HG02870 (cell line): ENCODE results near the gene UBE2J2.

Experiments used
- ATAC-seq: cut with Tn5 transposase; IDR thresholded peaks from one replicate; pipeline ENCODE4 v1.9.1; 2021; ENCODE audit warnings: mild to moderate bottlenecking, moderate library complexity; ENCODE audit not compliant: unreplicated experiment

The UBE2J2 gene

DNA sequence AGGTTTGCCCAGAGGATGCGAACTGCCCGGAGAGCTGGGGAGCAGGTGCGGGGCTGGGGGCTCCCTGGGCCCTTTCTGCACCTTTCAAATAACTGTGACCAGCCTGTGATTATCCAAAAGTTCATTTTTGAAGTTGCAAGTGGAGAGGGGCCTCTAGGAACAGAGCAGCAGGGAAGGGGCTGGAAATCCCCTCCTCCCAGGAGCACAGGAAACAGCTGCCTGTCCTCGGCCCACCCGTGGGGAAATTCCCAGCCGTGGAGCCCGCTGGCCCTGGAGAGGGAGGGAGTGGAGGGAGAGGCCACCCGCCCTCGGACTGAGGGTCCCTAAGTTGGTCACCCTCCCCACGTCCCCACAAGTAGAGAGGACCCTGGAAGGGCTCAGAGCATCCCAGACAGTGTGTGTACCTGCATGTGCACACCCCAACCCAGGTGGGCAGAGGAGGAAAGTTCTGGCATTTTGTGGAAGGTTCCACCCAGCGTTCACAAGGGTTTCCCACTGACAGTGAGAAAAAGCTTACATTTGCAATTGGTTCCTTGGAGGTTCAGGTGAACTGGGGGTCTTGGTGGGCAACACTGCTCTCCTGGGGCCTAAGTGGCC lies 58.5 kb downstream of the UBE2J2 start:
- ATAC-seq = no peak

DNA sequence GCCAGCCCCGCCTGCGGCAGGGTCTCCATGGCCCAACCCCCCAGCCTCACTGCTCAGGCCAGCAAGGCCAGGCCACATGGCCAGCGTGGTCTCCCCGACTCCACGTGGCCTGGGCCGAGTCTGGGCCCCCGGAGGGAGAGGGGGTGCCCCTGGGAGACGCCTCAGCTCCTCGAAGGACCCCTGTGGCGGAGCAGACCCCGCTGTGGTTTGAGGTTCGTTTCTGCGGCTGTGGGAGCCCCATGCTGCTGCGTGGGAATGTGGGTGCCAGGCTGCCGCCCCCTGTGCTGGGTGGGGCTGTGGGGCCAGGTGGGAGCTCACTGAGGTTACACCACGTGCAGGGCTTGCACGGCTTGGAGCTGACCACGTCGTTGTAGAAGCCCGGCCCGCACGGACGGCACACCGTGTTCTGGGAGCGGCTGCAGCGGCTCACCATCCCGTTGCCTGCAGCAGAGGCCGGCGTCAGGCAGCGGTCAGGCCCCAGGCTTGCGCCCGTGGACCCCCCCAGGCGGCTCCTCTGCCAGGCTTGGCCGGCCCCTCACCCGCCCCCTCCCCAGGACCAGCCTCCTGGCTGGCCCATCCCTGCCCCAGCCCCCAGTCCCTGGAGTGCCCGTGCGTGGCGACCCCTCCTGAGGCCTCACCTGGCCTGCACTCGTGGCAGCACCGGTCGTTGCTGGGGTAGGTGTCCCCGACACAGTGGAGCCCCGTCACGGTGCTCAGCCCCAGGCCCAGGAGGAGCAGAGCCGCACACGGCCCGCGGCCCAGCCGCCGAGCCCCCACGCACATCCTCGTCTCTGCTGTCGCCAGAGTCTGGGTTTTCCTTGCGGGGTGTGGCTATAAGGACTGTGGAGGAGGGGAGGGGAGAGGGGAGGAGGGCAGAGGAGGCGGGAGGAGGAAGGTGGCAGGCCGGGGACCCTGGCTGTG lies 60.0 kb downstream of the UBE2J2 start, which contains the start of gene TNFRSF4:
TNFRSF4 (minus strand) TSS at position 809 of the 921 bp plus-strand sequence; CDS start at position 783, 26 bp downstream.
- ATAC-seq = no peak

DNA sequence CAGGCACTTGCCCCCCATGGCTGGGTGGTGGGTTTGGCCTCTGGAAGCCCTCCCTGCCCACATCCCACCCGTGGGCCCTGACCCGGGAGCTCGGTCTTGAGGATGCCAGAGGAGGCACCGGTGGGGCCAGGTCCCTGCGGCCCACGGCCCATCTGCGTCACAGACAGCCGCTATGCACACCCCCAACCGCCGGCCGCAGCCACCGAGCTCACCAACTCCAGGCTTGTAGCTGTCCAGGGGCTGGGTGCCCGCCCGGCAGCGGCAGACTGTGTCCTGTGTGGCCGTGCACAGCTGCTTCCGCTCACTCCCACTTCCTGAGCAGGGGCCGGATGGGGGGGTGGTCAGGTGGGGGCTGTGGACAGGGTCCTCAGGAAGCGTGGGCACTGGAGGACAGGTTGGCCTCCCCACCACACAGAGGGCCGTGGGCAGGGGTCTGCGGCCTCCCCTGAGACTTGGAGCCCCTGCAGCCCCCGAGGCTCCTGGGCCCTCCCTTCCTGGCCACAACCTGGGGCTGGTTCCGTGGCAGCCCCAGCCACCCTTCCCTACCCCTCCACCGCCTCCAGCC lies 60.8 kb downstream of the UBE2J2 start:
- no peak for ATAC-seq

DNA sequence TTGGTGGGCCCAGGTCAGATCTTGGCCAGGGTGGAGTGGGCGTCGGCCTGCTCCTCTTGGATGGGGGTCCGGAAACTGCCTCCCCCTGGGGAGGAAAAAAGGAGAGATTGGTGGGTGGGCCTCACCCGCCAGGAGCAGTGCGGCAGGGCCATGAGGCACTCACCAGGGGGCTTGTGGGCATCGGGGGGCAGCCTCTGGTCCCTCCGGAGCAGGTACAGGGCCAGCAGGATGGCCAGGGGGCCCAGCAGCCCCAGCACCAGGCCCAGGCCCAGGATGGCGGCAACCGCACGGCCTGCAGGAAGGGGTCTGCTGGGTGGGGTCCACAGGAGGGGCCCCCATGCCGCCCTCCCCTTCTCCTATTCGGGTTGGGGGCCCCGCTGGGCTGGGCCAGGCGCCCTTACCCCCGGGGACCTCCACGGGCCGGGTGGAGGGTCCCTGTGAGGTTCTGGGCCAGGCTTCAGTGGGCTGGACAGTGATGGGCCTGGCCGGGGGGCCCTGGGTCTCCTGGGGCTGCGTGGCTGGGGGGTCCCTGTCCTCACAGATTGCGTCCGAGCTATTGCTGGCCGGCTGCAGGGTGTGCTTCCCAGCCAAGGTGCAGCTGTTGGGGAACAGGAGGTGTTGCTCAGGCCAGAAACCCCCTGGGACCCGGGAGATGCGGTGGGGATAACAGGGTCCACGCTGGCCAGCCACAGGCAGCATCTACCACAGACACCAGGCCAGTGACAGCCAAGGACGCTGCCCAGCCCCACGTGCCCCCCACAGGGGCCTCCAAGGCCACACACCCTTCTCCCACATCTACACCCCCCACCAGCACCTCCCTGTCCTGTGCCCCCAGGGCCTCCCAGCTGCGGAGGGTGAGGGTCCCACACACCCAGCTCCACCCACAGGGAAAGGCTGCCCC lies 61.9 kb downstream of the UBE2J2 start:
- no peak for ATAC-seq

DNA sequence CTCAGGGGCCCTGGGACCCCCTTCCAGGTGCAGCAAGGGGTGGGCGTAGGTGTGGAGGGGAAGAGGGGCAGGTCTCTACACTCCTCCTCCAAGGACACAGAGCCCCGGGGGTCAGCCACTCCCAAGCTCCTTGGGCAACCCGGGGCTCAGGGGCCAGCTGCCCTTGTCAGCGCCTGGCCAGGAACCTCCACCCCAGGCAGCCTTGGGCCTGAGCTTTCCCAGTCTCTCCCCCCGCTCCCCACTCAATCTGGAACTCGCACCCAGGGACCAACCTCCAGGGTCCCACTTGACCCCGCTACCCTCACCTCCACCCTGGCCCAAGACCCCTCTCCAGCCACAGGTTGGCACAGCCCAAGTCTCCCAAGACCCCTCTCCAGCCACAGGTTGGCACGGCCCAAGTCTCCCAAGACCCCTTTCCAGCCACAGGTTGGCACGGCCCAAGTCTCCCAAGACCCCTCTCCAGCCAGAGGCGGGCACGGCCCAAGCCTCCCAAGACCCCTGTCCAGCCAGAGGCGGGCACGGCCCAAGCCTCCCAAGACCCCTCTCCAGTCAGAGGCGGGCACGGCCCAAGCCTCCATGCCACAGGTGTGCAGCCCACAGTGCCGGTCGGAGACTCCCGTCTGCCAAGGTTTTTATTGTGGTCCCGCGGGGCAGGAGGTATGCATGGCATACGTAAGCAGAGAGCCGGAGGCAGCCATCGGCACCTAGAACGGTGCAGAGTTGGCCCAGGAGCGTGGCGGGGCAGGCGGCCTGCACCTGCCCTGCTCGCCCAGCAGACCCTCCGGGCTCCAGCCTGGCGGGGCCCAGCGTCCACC lies 62.7 kb downstream of the UBE2J2 start:
- ATAC-seq = no peak

DNA sequence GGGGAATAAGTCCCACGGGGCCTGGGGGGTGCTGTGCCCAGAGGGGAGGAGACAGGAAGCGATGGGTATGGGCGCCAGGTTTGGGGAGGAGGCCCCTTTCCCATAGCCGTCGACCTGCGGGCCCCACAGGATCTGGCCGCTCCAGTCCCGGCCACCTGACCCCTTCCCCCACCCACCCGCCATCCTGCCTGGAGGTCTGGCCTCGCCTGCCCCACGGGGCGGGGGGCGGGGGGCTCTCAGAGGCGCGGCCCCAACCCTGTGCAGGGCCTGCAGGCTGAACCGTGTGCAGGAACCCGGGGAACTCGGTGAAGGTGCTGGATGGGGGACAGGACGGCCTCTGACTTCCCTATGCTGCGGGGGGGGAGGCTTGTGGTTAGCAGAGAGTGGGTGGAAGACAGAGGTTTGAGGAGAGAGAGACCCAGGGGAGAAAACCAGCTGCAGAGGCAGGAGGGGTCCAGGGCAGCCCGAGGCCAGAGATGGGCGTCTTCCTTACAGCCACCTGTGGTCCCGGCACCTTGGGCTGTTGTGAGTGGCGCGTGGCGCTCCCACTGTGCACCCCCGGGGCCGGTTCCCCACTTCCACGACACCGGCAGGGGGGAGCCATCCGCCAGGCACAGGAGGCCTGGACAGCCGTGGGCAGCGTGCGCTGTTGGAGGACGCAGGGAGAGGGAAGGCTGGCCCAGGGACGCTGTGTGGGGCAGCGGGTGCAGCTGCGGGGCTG lies 64.8 kb downstream of the UBE2J2 start:
- no peak for ATAC-seq

DNA sequence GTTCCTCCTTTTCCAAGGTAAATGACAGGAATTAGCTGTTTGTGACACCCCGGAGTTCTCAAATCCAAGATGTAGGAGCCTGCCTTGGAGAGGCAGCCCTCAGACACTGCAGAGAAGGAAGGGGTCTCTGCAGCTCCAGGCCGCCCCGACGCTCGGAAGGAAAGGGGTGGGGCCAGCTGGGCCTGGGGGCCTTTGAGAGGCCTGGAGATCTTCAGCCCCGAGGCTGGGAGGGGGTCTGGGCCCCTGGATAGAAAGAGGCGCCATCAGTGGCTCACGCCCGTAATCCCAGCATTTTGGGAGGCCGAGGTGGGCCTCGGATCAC lies 66.1 kb downstream of the UBE2J2 start:
- no peak for ATAC-seq

DNA sequence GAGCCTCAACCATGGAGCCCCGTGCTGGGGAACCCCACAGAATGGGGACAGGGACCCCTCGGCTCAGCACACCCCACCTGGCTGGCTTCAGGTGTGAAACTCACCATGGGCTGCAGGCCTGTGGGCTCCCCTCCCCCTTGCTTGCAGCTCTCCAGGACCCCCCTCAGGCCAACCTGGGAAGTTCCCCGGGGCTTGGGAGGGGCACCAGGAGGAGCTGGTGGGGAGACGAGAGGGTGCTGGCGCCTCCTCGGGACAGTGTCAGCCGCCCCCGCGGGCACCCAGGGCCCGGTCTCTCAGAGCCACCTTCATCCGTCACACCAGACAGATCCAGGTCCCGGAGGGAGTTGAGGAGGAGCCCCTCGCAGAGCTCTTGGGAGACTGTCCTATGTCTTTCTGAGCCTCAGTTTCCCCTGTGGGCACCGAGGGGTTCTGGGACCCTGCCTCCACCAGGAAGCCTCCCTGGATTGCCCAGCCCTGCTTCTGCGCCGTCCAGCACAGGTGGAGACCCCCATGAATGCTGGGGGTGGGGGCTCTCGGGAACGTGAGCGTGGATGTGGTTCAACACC lies 66.6 kb downstream of the UBE2J2 start:
- ATAC-seq = no peak

DNA sequence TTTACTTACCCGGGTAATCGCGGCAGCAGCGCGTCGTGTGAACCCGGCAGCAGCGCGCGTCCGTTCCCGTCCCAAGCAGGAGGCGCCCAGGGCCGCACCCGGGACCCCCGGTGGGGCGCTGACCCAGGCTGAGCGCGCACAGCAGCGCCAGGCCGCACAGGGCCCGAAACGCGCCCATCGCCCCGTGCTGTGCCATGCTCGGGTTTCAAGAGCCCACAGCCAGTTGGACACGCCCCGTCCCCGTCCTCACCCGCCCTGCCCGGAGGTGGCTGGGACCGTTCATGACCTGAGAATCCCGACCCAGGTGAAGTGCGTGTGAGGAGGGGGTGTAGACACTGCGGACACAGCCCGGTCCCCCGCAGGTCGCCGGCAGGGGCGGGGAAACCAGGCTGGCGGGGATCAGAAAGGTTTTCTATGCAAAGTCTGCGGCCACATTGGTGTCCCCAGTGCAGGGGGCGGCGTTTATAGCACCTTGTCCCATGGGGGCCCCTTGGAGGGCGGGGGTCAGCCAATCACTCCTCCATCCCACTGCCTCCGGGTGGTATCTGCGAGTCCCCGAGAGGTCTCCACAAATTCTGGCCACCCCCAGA lies 67.2 kb downstream of the UBE2J2 start, which contains the start of gene TNFRSF18:
TNFRSF18 (minus strand) TSS at position 217 of the 590 bp plus-strand sequence; CDS start at position 196, 21 bp downstream.
- no peak for ATAC-seq

DNA sequence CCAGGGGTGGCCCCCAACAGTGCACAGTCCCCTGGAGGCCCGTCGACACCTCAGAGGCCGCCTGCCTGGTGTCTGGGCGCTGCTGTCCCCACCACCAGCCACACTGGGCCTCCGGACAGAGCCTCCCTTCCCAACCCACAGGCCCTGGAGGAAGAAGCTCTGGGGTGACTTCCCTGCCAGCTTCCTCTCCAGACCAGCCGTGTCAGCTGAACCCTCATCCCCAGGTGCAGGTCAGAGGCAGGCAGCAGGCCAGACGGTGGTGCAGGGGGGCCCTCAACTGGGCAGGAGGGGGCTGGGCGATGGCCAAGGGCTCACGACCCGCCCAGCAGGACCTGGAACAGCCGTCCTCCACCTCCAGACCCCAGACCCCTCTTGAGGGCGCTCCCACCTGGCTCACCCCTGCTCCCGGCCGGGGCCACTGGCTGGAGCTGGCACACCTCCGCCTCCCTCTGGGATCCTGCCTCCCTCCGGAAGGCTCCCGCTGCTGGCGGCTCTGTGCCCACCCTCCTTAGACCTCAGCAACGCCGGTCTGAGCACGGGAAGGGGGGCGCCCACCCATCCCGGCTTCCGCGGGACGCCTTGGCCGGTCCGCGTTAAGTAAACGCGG lies 67.8 kb downstream of the UBE2J2 start:
- ATAC-seq = no peak

DNA sequence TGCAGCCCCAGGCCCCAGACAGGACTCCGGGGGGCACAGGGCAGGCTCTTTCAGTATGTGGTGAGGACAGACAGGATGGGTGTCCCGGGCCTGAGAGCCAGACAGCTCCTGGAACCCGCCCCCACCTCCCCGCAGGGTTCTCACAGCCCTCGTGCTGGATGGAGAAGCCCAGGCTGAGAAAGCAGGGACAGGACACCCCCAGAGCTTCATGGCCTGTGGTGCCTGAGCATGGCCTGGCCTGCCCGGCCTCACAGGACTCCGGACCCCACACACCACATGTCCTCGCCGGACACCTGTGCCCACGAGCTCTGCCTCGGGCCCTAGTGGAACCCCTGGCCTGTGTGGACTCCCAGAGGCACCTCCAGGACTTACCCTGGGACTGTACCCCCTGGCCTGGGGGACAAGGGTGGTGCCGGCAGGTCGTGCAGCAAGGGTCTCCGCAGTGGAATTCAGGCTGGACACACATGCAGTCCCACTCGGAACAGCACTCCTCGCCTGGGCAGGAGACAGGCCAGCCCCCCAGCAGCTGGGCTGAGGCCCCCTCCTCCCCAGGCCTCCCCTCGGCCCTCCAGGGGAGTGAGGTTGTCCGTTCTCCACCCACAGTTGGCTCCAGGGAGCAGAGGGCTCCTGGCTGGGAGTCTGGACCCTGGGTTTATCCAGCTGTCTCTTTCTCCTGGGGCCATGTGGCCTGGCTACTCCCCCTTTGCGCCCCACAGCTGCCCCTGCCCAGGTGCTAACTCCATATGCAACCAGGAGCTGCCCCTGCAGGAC lies 68.5 kb downstream of the UBE2J2 start:
- no peak for ATAC-seq

DNA sequence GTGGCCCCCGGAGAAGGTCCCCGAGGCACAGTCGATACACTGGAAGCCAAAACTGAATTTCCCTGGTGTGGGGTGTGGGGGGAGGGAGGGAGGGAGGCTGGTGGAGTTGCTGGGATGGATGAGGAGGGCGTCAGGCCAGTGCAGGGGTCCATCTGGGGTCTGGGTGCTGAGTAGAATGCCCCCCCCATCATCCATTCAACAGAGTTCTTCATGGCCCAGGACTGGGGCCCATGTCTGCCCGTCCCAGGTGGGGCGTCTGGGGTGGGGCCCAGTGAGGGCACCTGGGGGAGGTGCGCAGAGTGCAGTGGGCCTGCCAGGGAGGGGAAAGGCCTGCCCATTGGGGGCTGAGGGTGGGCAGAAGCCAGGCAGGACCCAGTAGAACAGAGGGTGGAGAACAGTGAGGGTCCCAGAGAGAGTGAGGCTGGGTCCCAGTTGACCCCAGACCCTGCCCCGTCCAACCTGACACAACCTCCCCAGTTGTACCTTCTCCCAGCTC lies 69.2 kb downstream of the UBE2J2 start:
- no peak for ATAC-seq
